Suppressor macrophage treated with lipopolysaccharide for 4 hours (primary cell): ENCODE data around the gene CRELD1.

Experiments
- DNase-seq: peaks from one replicate; pipeline ENCODE4 v3.0.0-alpha.2; 2020

The CRELD1 gene

GRCh38 chr3:9903904-9904303, 29.7 kb upstream of the CRELD1 start:
- DNase-seq: no peak

GRCh38 chr3:9906480-9906879, 27.2 kb upstream of the CRELD1 start:
- no peak for DNase-seq

- DNase-seq: no peak
Measured at GRCh38 chr3:9908286-9908685, 25.3 kb upstream of the CRELD1 start.

- no peak for DNase-seq
Measured at GRCh38 chr3:9909221-9910013, 24.2 kb upstream of the CRELD1 start.

- DNase-seq: no peak
Measured at GRCh38 chr3:9911863-9912262, 21.8 kb upstream of the CRELD1 start.

GRCh38 chr3:9912294-9912935, 21.2 kb upstream of the CRELD1 start:
- DNase-seq: no peak

- no peak for DNase-seq
Measured at GRCh38 chr3:9913601-9914000, 20.0 kb upstream of the CRELD1 start.

- no peak for DNase-seq
Measured at GRCh38 chr3:9914011-9914410, 19.6 kb upstream of the CRELD1 start.

GRCh38 chr3:9914559-9915253, 18.9 kb upstream of the CRELD1 start:
- DNase-seq: no peak

GRCh38 chr3:9915254-9916141, 18.1 kb upstream of the CRELD1 start:
- peak; percentile 75 for DNase-seq

- DNase-seq: no peak
Measured at GRCh38 chr3:9916346-9916733, 17.3 kb upstream of the CRELD1 start.

GRCh38 chr3:9916734-9917680, 16.6 kb upstream of the CRELD1 start, which contains the start of gene IL17RC:
Gene IL17RC (plus strand): TSS chr3:9917098. CDS start chr3:9917316, 218 bp downstream.
- DNase-seq: peak; percentile 78

GRCh38 chr3:9917820-9918219, 15.8 kb upstream of the CRELD1 start:
- DNase-seq: no peak

- no peak for DNase-seq
Measured at GRCh38 chr3:9918261-9919038, 15.2 kb upstream of the CRELD1 start.

GRCh38 chr3:9928158-9928557, 5.5 kb upstream of the CRELD1 start:
- DNase-seq: no peak

GRCh38 chr3:9930804-9931418, 2.7 kb upstream of the CRELD1 start:
- no peak for DNase-seq

- DNase-seq: no peak
Measured at GRCh38 chr3:9932535-9932842, 1.1 kb upstream of the CRELD1 start.

GRCh38 chr3:9932843-9933560, 632 bp upstream of the CRELD1 start:
- DNase-seq: peak; percentile 87

GRCh38 chr3:9934235-9934621, 594 bp downstream of the CRELD1 start:
- DNase-seq: no peak

GRCh38 chr3:9934993-9935392, 1.4 kb downstream of the CRELD1 start:
- no peak for DNase-seq
